Measurements from ENCODE around the gene IL24. TPM values are rescaled to one million over a fixed set of nuclear protein-coding genes. Genes with fewer than 3 reads are reported as not detected.

Gene IL24
- polyA plus RNA-seq, 3 donors = 0.16 TPM; not detected in 2

GRCh38 chr1:206946261-206946660 is 49.0 kb downstream of the IL24 start, which contains the start of gene PIGR:
Gene PIGR (minus strand): TSS chr1:206946466. CDS start chr1:206940531, 5,935 bp downstream.
- Histone ChIP-seq H3K27me3 (ENCODE audit: control insufficient read depth in 2 of 2, insufficient read depth in 2 of 2, low read length in 2 of 2) (peaks cover 0 to 2% of the 10 kb centered on the region in 2 donors), H4K20me1 (ENCODE audit: insufficient read depth, low read length) (no peaks in the 10 kb centered on the region), H3K79me2 (ENCODE audit: insufficient read depth, low read length) (no peaks in the 10 kb centered on the region), H3K27ac (ENCODE audit: low read depth in 1 of 2, low read length in 2 of 2) (no peak within 1 kb of the TSS), H3K4me2 (replicated peaks; ENCODE audit: extremely low read depth, low read length, poor library complexity, severe bottlenecking) (no peak within 1 kb of the TSS), H2AFZ (ENCODE audit: insufficient read depth, low read depth, low read length, poor library complexity, severe bottlenecking) (no peak within 1 kb of the TSS), H3K4me3 (replicated peaks in 1 of 3; ENCODE audit: low read depth in 2 of 3, low read length in 3 of 3) (no peak within 1 kb of the TSS), H3K4me1 (ENCODE audit: control insufficient read depth in 1 of 2, insufficient read depth in 2 of 2, low read length in 2 of 2) (peaks cover 20 to 29% of the 10 kb centered on the region in 2 donors), H3K9ac (ENCODE audit: insufficient read depth, low read length, poor library complexity, severe bottlenecking) (no peak within 1 kb of the TSS), H3K36me3 (replicated peaks in 1 of 2; ENCODE audit: control insufficient read depth in 1 of 2, insufficient read depth in 2 of 2, low read length in 2 of 2) (no peaks in the 10 kb centered on the region), H3K9me3 (replicated peaks in 1 of 2; ENCODE audit: control insufficient read depth in 1 of 2, insufficient read depth in 1 of 2, low read length in 2 of 2) (no peaks in the 10 kb centered on the region)
- peaks cover 26% of the 10 kb centered on the region for H3K4me1 Mint-ChIP-seq
- DNase-seq = no peak
- H3K27ac Mint-ChIP-seq = peak within 1 kb of the TSS in 1 of 7 donors; percentile 55
- peaks cover 0 to 7% (median 0%) of the 10 kb centered on the region in 7 donors for H3K9me3 Mint-ChIP-seq
- H3K4me3 Mint-ChIP-seq = no peak within 1 kb of the TSS
- WGBS (ENCODE audit: insufficient coverage) = 87% methylated on average over 5 of the region's 7 CpGs
- peaks cover 0 to 4% of the 10 kb centered on the region in 2 donors for H3K36me3 Mint-ChIP-seq
- intact Hi-C loops (cut with micrococcal nuclease) = no loop called here
- no peak for TF ChIP-seq CTCF (IDR thresholded peaks at IDR 0.05)
- H3K27me3 Mint-ChIP-seq (ENCODE audit: low read depth in 3 of 3) = peaks cover 9 to 21% (median 13%) of the 10 kb centered on the region in 3 donors

GRCh38 chr1:206947255-206947654 is 50.0 kb downstream of the IL24 start:
- Histone ChIP-seq H2AFZ (ENCODE audit: insufficient read depth, low read depth, low read length, poor library complexity, severe bottlenecking) (no peak overlapping the region), H3K9ac (ENCODE audit: insufficient read depth, low read length, poor library complexity, severe bottlenecking) (no peak overlapping the region), H3K27me3 (ENCODE audit: control insufficient read depth in 2 of 2, insufficient read depth in 2 of 2, low read length in 2 of 2) (peaks cover 0 to 2% of the 10 kb centered on the region in 2 donors), H3K4me2 (replicated peaks; ENCODE audit: extremely low read depth, low read length, poor library complexity, severe bottlenecking) (no peak overlapping the region), H3K36me3 (replicated peaks in 1 of 2; ENCODE audit: control insufficient read depth in 1 of 2, insufficient read depth in 2 of 2, low read length in 2 of 2) (no peaks in the 10 kb centered on the region), H4K20me1 (ENCODE audit: insufficient read depth, low read length) (no peaks in the 10 kb centered on the region), H3K4me1 (ENCODE audit: control insufficient read depth in 1 of 2, insufficient read depth in 2 of 2, low read length in 2 of 2) (peaks cover 30 to 39% of the 10 kb centered on the region in 2 donors), H3K27ac (ENCODE audit: low read depth in 1 of 2, low read length in 2 of 2) (no peak overlapping the region), H3K4me3 (replicated peaks in 1 of 3; ENCODE audit: low read depth in 2 of 3, low read length in 3 of 3) (no peak overlapping the region), H3K9me3 (replicated peaks in 1 of 2; ENCODE audit: control insufficient read depth in 1 of 2, insufficient read depth in 1 of 2, low read length in 2 of 2) (no peaks in the 10 kb centered on the region), H3K79me2 (ENCODE audit: insufficient read depth, low read length) (no peaks in the 10 kb centered on the region)
- peaks cover 36% of the 10 kb centered on the region for H3K4me1 Mint-ChIP-seq
- no CpG with 5 or more reads among the region's 3 CpGs for WGBS (ENCODE audit: insufficient coverage)
- peaks cover 9 to 18% (median 13%) of the 10 kb centered on the region in 3 donors for H3K27me3 Mint-ChIP-seq (ENCODE audit: low read depth in 3 of 3)
- H3K9me3 Mint-ChIP-seq = peaks cover 0 to 7% (median 0%) of the 10 kb centered on the region in 7 donors
- no peak overlapping the region for H3K4me3 Mint-ChIP-seq
- peak in 1 of 3 donors; percentile 16 for DNase-seq
- no peak overlapping the region for H3K27ac Mint-ChIP-seq
- no peak for TF ChIP-seq CTCF (IDR thresholded peaks at IDR 0.05)
- intact Hi-C loops (cut with micrococcal nuclease) = no loop called here
- peaks cover under 1 to 4% of the 10 kb centered on the region in 2 donors for H3K36me3 Mint-ChIP-seq

Data from CD14-positive monocyte (primary cell).